HEK293 (cell line): ENCODE data around the gene NPR2.

ENCODE experiments used
- CTCF ChIA-PET: fragments of 350-600 bp; formaldehyde crosslinking; extraction: SDS; loops from one replicate; lab custom pipeline; 2021; ENCODE audit warnings: antibody characterized with exemption; lab: Yijun Ruan, JAX
- POLR2A ChIA-PET: fragments of 300-600 bp; formaldehyde crosslinking; extraction: SDS; loops from one replicate; lab custom pipeline; 2020; ENCODE audit warnings: antibody characterized with exemption, inconsistent platforms; lab: Yijun Ruan, JAX
- H3K27ac ChIP-seq: fragments of 200-500 bp; sonication (Bioruptor generic); 2 replicates; pipeline ENCODE4 v1.5.1; 2014; ENCODE audit warnings: low read depth, low read length, control low read depth, inconsistent platforms; ENCODE audit errors: extremely low read depth
- H3K36me3 ChIP-seq, 2 experiments: fragments of 200-500 bp in 1 of 2; sonication (Bioruptor generic) in 1 of 2; 1 replicate in 1 of 2; 2 replicates in 1 of 2; pipeline ENCODE4 v1.5.1; 2014 to 2017; ENCODE audit warnings: inconsistent platforms in 2 of 2, low read length in 2 of 2; ENCODE audit not compliant: control insufficient read depth in 2 of 2, insufficient read depth in 1 of 2
- H3K4me1 ChIP-seq: fragments of 200-500 bp; sonication (Bioruptor generic); 2 replicates; pipeline ENCODE4 v1.5.1; 2014; ENCODE audit warnings: mild to moderate bottlenecking, low read length, inconsistent platforms; ENCODE audit not compliant: control insufficient read depth, insufficient read depth
- H3K4me3 ChIP-seq: 2 replicates; pipeline ENCODE4 v1.5.1; 2011; ENCODE audit warnings: low read depth, mild to moderate bottlenecking, control low read depth, low read length, moderate library complexity
- H3K9me3 ChIP-seq: fragments of 200-500 bp; sonication (Bioruptor generic); 2 replicates; pipeline ENCODE4 v1.5.1; 2014; ENCODE audit warnings: low read depth, low read length, inconsistent platforms; ENCODE audit not compliant: control insufficient read depth, insufficient read depth
- FEZF1 ChIP-seq: fragments of 450-650 bp; formaldehyde crosslinking; IDR thresholded peaks from 2 replicates; pipeline ENCODE4 v1.5.1; 2016; ENCODE audit warnings: missing biosample characterization, missing genetic modification characterization
- KLF8 ChIP-seq: fragments of 450-650 bp; formaldehyde crosslinking; IDR thresholded peaks from 2 replicates; pipeline ENCODE4 v1.5.1; 2016; ENCODE audit warnings: missing biosample characterization, missing genetic modification characterization
- PRDM6 ChIP-seq: fragments of 450-650 bp; formaldehyde crosslinking; IDR thresholded peaks from 2 replicates; pipeline ENCODE4 v1.5.1; 2017; ENCODE audit warnings: missing biosample characterization, missing genetic modification characterization
- RBAK ChIP-seq: fragments of 450-650 bp; formaldehyde crosslinking; IDR thresholded peaks from 2 replicates; pipeline ENCODE4 v1.5.1; 2016; ENCODE audit warnings: missing biosample characterization, missing genetic modification characterization
- SCRT2 ChIP-seq: fragments of 450-650 bp; formaldehyde crosslinking; IDR thresholded peaks from 2 replicates; pipeline ENCODE4 v1.5.1; 2016; ENCODE audit warnings: missing biosample characterization, missing genetic modification characterization
- YY2 ChIP-seq: fragments of 450-650 bp; formaldehyde crosslinking; IDR thresholded peaks from 2 replicates; pipeline ENCODE4 v1.5.1; 2016; ENCODE audit warnings: missing biosample characterization, missing genetic modification characterization
- ZBTB6 ChIP-seq: fragments of 450-650 bp; formaldehyde crosslinking; IDR thresholded peaks from 2 replicates; pipeline ENCODE4 v1.5.1; 2017; ENCODE audit warnings: missing biosample characterization, missing genetic modification characterization
- ZNF155 ChIP-seq: fragments of 450-650 bp; formaldehyde crosslinking; IDR thresholded peaks from 2 replicates; pipeline ENCODE4 v1.5.1; 2016; ENCODE audit warnings: missing biosample characterization, missing genetic modification characterization
- ZNF157 ChIP-seq: fragments of 450-650 bp; formaldehyde crosslinking; IDR thresholded peaks from 2 replicates; pipeline ENCODE4 v1.5.1; 2016; ENCODE audit warnings: missing biosample characterization, missing genetic modification characterization
- ZNF174 ChIP-seq: fragments of 450-650 bp; formaldehyde crosslinking; IDR thresholded peaks from 2 replicates; pipeline ENCODE4 v1.5.0; 2017; ENCODE audit warnings: missing biosample characterization, mild to moderate bottlenecking, missing genetic modification characterization
- ZNF211 ChIP-seq: fragments of 450-650 bp; formaldehyde crosslinking; IDR thresholded peaks from 2 replicates; pipeline ENCODE4 v1.5.1; 2016; ENCODE audit warnings: low read depth, missing biosample characterization, missing genetic modification characterization
- ZNF280C ChIP-seq: fragments of 450-650 bp; formaldehyde crosslinking; IDR thresholded peaks from 2 replicates; pipeline ENCODE4 v1.5.1; 2016; ENCODE audit warnings: missing biosample characterization, missing genetic modification characterization
- ZNF292 ChIP-seq: fragments of 450-650 bp; formaldehyde crosslinking; IDR thresholded peaks from 2 replicates; pipeline ENCODE4 v1.5.1; 2016; ENCODE audit warnings: low read depth, missing biosample characterization, missing genetic modification characterization, borderline replicate concordance
- ZNF362 ChIP-seq: fragments of 450-650 bp; formaldehyde crosslinking; IDR thresholded peaks from 2 replicates; pipeline ENCODE4 v1.5.1; 2016; ENCODE audit warnings: missing biosample characterization, missing genetic modification characterization
- ZNF423 ChIP-seq: fragments of 450-650 bp; formaldehyde crosslinking; IDR thresholded peaks from 2 replicates; pipeline ENCODE4 v1.5.1; 2016; ENCODE audit warnings: missing biosample characterization, missing genetic modification characterization
- ZNF501 ChIP-seq: fragments of 450-650 bp; formaldehyde crosslinking; IDR thresholded peaks from 2 replicates; pipeline ENCODE4 v1.5.1; 2016; ENCODE audit warnings: missing biosample characterization, missing genetic modification characterization
- ZNF513 ChIP-seq: fragments of 450-650 bp; IDR thresholded peaks from 2 replicates; pipeline ENCODE4 v1.5.1; 2018; ENCODE audit warnings: missing biosample characterization, missing genetic modification characterization
- ZNF555 ChIP-seq: fragments of 450-650 bp; formaldehyde crosslinking; conservative IDR thresholded peaks from 2 replicates; pipeline ENCODE4 v1.5.1; 2017; ENCODE audit warnings: missing biosample characterization, mild to moderate bottlenecking, missing genetic modification characterization, inconsistent platforms
- ZNF585B ChIP-seq: fragments of 450-650 bp; formaldehyde crosslinking; IDR thresholded peaks from 2 replicates; pipeline ENCODE4 v1.5.1; 2016; ENCODE audit warnings: missing biosample characterization, missing genetic modification characterization
- ZNF623 ChIP-seq: fragments of 450-650 bp; formaldehyde crosslinking; IDR thresholded peaks from 2 replicates; pipeline ENCODE4 v1.5.1; 2016; ENCODE audit warnings: missing biosample characterization, missing genetic modification characterization
- ZSCAN16 ChIP-seq: fragments of 450-650 bp; formaldehyde crosslinking; IDR thresholded peaks from 2 replicates; pipeline ENCODE4 v1.5.1; 2016; ENCODE audit warnings: missing biosample characterization, missing genetic modification characterization
- ZSCAN30 ChIP-seq: fragments of 450-650 bp; IDR thresholded peaks from 2 replicates; pipeline ENCODE4 v1.5.1; 2018; ENCODE audit warnings: missing biosample characterization, mild to moderate bottlenecking, missing genetic modification characterization, moderate library complexity
- ZSCAN5A ChIP-seq: fragments of 450-650 bp; formaldehyde crosslinking; IDR thresholded peaks from 2 replicates; pipeline ENCODE4 v1.5.1; 2016; ENCODE audit warnings: missing biosample characterization, missing genetic modification characterization

The NPR2 gene

GRCh38 chr9:35741740-35742139 lies 49.7 kb upstream of the NPR2 start:
- H3K4me1 ChIP-seq: no peaks in the 10 kb centered on the region
- POLR2A ChIA-PET: interaction anchor here (1.1 kb wide), 1 partner anchor 84 kb away, joined by 3 read pairs; the partner anchor contains the start of genes CCDC107 and RMRP
- TF ChIP-seq ZSCAN16 (tag by site-specific recombination): no peak
- no peak for TF ChIP-seq ZNF292 (tag by site-specific recombination)
- TF ChIP-seq ZNF513 (tag by site-specific recombination): no peak
- TF ChIP-seq ZNF585B: no peak
- no peak for TF ChIP-seq KLF8
- TF ChIP-seq YY2: no peak
- no peak for TF ChIP-seq ZSCAN5A (tag by site-specific recombination)
- no peak for TF ChIP-seq ZNF155 (tag by site-specific recombination)
- TF ChIP-seq ZNF555 (tag by site-specific recombination): no peak
- no peak for TF ChIP-seq ZNF211 (tag by site-specific recombination)
- TF ChIP-seq PRDM6: no peak
- no peak for TF ChIP-seq FEZF1 (tag by site-specific recombination)
- peaks cover 16 to 92% of the 10 kb centered on the region in 2 experiments; a peak in 2 of 3 replicates for H3K36me3 ChIP-seq
- CTCF ChIA-PET: interaction anchor here (1.4 to 1.6 kb wide), 2 partner anchors 9 to 13 kb away, joined by 4 to 7 read pairs; partner anchors contain the start of genes CREB3 and TLN1
- H3K9me3 ChIP-seq: no peaks in the 10 kb centered on the region
- H3K27ac ChIP-seq: no peak overlapping the region
- no peak overlapping the region for H3K4me3 ChIP-seq

GRCh38 chr9:35743452-35743851 lies 47.9 kb upstream of the NPR2 start:
- H3K36me3 ChIP-seq: peaks cover 16 to 81% of the 10 kb centered on the region in 2 experiments; a peak in 2 of 3 replicates
- H3K27ac ChIP-seq: no peak overlapping the region
- TF ChIP-seq RBAK (tag by site-specific recombination) (no peak), ZNF501 (tag by site-specific recombination) (no peak), ZBTB6 (tag by site-specific recombination) (no peak), ZNF157 (no peak), ZNF174 (tag by site-specific recombination) (no peak), ZNF623 (tag by site-specific recombination) (no peak), ZSCAN30 (tag by site-specific recombination) (no peak), ZNF280C (tag by site-specific recombination) (no peak), ZNF362 (tag by site-specific recombination) (no peak), SCRT2 (no peak), ZNF423 (tag by site-specific recombination) (no peak)
- CTCF ChIA-PET: interaction anchor here (0.6 to 5.6 kb wide), 5 partner anchors 8 to 165 kb away, joined by 3 to 51 read pairs (median 12); partner anchors contain the start of genes CREB3 and TLN1
- POLR2A ChIA-PET: interaction anchor here (1.5 to 1.7 kb wide), 2 partner anchors 11 to 13 kb away, joined by 3 to 8 read pairs; partner anchors contain the start of genes CREB3 and TLN1
- no peaks in the 10 kb centered on the region for H3K9me3 ChIP-seq
- H3K4me3 ChIP-seq: no peak overlapping the region
- H3K4me1 ChIP-seq: no peaks in the 10 kb centered on the region; the same call in 1 of the 2 replicates
